ENCODE data around the gene SLFNL1.

The SLFNL1 gene

GRCh38 chr1:40982721-40983120 is 38.8 kb downstream of the SLFNL1 start:
- Histone ChIP-seq H3K9ac (ENCODE audit: low read length) (no peak overlapping the region), H3F3A (ENCODE audit: insufficient read depth, low read length) (0 out of 2 replicates have a peak, but pooled peaks cover 6% of the 10 kb centered on the region), H3K9me2 (replicated peaks; ENCODE audit: insufficient read depth, low read length) (no peaks in the 10 kb centered on the region), H3K4me1 (ENCODE audit: low read length) (peaks cover 14% of the 10 kb centered on the region), H3K9me3 (replicated peaks; ENCODE audit: insufficient read depth, low read length) (no peaks in the 10 kb centered on the region), H2AFZ (ENCODE audit: low read length) (no peak overlapping the region), H3K27me3 (replicated peaks; ENCODE audit: insufficient read depth, low read length) (no peaks in the 10 kb centered on the region), H3K27ac (ENCODE audit: low read length) (no peak overlapping the region), H3K4me3 (ENCODE audit: low read length) (no peak overlapping the region), H3K36me3 (replicated peaks; ENCODE audit: insufficient read depth, low read length) (peaks cover 28% of the 10 kb centered on the region), H3K4me2 (ENCODE audit: low read depth, low read length) (no peak overlapping the region), H4K20me1 (ENCODE audit: insufficient read depth, low read length) (peaks cover 20% of the 10 kb centered on the region; the same call in 1 of the 2 replicates), H3K79me2 (ENCODE audit: low read length) (peaks cover 76% of the 10 kb centered on the region)
- TF ChIP-seq, protein P1, sequence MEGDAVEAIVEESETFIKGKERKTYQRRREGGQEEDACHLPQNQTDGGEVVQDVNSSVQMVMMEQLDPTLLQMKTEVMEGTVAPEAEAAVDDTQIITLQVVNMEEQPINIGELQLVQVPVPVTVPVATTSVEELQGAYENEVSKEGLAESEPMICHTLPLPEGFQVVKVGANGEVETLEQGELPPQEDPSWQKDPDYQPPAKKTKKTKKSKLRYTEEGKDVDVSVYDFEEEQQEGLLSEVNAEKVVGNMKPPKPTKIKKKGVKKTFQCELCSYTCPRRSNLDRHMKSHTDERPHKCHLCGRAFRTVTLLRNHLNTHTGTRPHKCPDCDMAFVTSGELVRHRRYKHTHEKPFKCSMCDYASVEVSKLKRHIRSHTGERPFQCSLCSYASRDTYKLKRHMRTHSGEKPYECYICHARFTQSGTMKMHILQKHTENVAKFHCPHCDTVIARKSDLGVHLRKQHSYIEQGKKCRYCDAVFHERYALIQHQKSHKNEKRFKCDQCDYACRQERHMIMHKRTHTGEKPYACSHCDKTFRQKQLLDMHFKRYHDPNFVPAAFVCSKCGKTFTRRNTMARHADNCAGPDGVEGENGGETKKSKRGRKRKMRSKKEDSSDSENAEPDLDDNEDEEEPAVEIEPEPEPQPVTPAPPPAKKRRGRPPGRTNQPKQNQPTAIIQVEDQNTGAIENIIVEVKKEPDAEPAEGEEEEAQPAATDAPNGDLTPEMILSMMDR (IDR thresholded peaks at IDR 0.05; ENCODE audit: low read length) = no peak
- TF ChIP-seq EZH2phosphoT487 (IDR thresholded peaks at IDR 0.05; ENCODE audit: low read length) (no peak), EZH2 (optimal IDR thresholded peaks at IDR 0.05; ENCODE audit: low read depth, low read length) (no peak)
- DNase-seq = no peak

DNA sequence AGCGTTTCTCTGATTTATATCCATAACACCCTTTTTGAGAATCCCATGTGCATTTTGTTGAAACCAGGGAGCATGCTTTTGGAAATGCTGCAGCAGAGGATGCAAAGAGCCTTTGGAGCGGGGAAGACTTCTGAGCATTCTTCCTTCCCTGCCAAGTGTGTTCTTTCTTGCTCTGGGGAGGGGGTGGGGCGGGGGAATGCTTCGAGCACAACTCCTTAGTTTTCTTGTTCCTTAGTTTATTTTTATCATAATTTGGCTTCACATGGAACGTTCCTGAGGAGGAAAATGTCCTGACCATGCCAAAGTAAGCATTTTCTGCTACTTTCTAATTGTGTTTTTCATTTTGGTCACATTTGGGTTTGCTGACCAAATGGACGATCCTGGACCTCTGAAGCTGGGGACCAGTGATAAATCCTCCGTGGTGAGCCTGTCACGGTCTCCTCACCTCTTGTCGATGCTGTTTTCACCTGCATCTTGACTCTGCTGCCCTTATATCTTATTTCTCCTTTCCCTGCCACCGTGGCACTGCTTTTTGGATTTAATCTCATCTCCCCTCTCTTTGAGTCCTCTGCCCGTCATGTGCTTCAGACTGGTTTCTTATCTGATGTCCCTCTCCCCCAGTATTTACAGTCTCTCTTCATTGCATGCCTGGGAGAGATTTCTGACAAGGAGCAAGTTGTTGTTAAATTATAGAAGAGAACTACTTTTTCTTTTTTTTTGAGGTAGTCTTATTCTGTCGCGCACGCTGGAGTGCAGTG is 39.7 kb downstream of the SLFNL1 start:
- Histone ChIP-seq H3K79me2 (ENCODE audit: low read length) (peaks cover 69% of the 10 kb centered on the region), H3F3A (ENCODE audit: insufficient read depth, low read length) (0 out of 2 replicates have a peak, but pooled peaks cover 6% of the 10 kb centered on the region), H2AFZ (ENCODE audit: low read length) (no peak overlapping the region), H3K4me3 (ENCODE audit: low read length) (peak overlapping the region; percentile 85; the same call in 1 of the 2 replicates), H3K9ac (ENCODE audit: low read length) (no peak overlapping the region), H3K36me3 (replicated peaks; ENCODE audit: insufficient read depth, low read length) (peaks cover 28% of the 10 kb centered on the region), H3K4me2 (ENCODE audit: low read depth, low read length) (peak overlapping the region; percentile 93), H3K9me3 (replicated peaks; ENCODE audit: insufficient read depth, low read length) (no peaks in the 10 kb centered on the region), H4K20me1 (ENCODE audit: insufficient read depth, low read length) (peaks cover 20% of the 10 kb centered on the region; the same call in 1 of the 2 replicates), H3K27ac (ENCODE audit: low read length) (no peak overlapping the region), H3K9me2 (replicated peaks; ENCODE audit: insufficient read depth, low read length) (no peaks in the 10 kb centered on the region), H3K27me3 (replicated peaks; ENCODE audit: insufficient read depth, low read length) (no peaks in the 10 kb centered on the region), H3K4me1 (ENCODE audit: low read length) (peaks cover 14% of the 10 kb centered on the region)
- DNase-seq = no peak
- TF ChIP-seq EZH2phosphoT487 (IDR thresholded peaks at IDR 0.05; ENCODE audit: low read length) = no peak
- no peak for TF ChIP-seq EZH2 (optimal IDR thresholded peaks at IDR 0.05; ENCODE audit: low read depth, low read length)
- TF ChIP-seq, protein P1 (IDR thresholded peaks at IDR 0.05; ENCODE audit: low read length) = no peak

GRCh38 chr1:40980453-40981121 is 40.9 kb downstream of the SLFNL1 start:
- peak overlapping the region; percentile 97 for H3K9ac ChIP-seq (ENCODE audit: low read length)
- H3K79me2 ChIP-seq (ENCODE audit: low read length) = peaks cover 57% of the 10 kb centered on the region
- peak overlapping the region; percentile 46 for H2AFZ ChIP-seq (ENCODE audit: low read length)
- peaks cover 17% of the 10 kb centered on the region for H3K36me3 ChIP-seq (replicated peaks; ENCODE audit: insufficient read depth, low read length)
- no peaks in the 10 kb centered on the region for H3K9me3 ChIP-seq (replicated peaks; ENCODE audit: insufficient read depth, low read length)
- no peaks in the 10 kb centered on the region for H3K9me2 ChIP-seq (replicated peaks; ENCODE audit: insufficient read depth, low read length)
- peaks cover 14% of the 10 kb centered on the region for H3K4me1 ChIP-seq (ENCODE audit: low read length)
- peaks cover 20% of the 10 kb centered on the region; the same call in 1 of the 2 replicates for H4K20me1 ChIP-seq (ENCODE audit: insufficient read depth, low read length)
- peak overlapping the region; percentile 85 for H3K4me3 ChIP-seq (ENCODE audit: low read length)
- peak overlapping the region; percentile 93 for H3K4me2 ChIP-seq (ENCODE audit: low read depth, low read length)
- no peaks in the 10 kb centered on the region for H3K27me3 ChIP-seq (replicated peaks; ENCODE audit: insufficient read depth, low read length)
- peak overlapping the region; percentile 98; the same call in 1 of the 2 replicates for H3K27ac ChIP-seq (ENCODE audit: low read length)
- TF ChIP-seq EZH2phosphoT487 (IDR thresholded peaks at IDR 0.05; ENCODE audit: low read length) (no peak), EZH2 (optimal IDR thresholded peaks at IDR 0.05; ENCODE audit: low read depth, low read length) (no peak)
- TF ChIP-seq, protein P1 (IDR thresholded peaks at IDR 0.05; ENCODE audit: low read length) = no peak
- peak; percentile 54 for DNase-seq
- H3F3A ChIP-seq (ENCODE audit: insufficient read depth, low read length) = 0 out of 2 replicates have a peak, but pooled peaks cover 6% of the 10 kb centered on the region
